GM12892 (cell line): ENCODE measurements around the gene BRSK2.

Experiments
- POLR2A ChIP-seq: IDR thresholded peaks from 2 replicates; pipeline ENCODE4 v1.6.1; 2011; ENCODE audit warnings: low read depth, low read length, control low read depth
- POLR2AphosphoS5 ChIP-seq: IDR thresholded peaks from 2 replicates; pipeline ENCODE4 v1.6.1; 2011; ENCODE audit warnings: low read depth, low read length, control low read depth
- TAF1 ChIP-seq: IDR thresholded peaks from 2 replicates; pipeline ENCODE4 v1.6.1; 2011; ENCODE audit warnings: low read depth, mild to moderate bottlenecking, control low read depth, low read length, borderline replicate concordance

- TF ChIP-seq POLR2A: no peak
- TF ChIP-seq POLR2AphosphoS5: no peak
- TF ChIP-seq TAF1: no peak
These were observed 114.0 kb downstream of the BRSK2 start for GRCh38 chr11:1503708-1504104.
